Stimulated activated CD8-positive, alpha-beta memory T cell treated with anti-CD3 and anti-CD28 coated beads, Interleukin-7, amount 100 ng/mL, for 48 hours (primary cell): ENCODE measurements around the gene ZDHHC14.
"Not testable (repeated sequence)": the region's sequence is repeated elsewhere in the genome, so short reads cannot be mapped to it uniquely, and the experiment has no call there.

ENCODE experiments used
- DNase-seq, 2 donors: peaks; one replicate each; pipeline ENCODE4 v3.0.0-alpha.2; 2020; ENCODE audit warnings: low read depth in 1 of 2; ENCODE audit errors: extremely low read depth in 1 of 2

Gene ZDHHC14

GRCh38 chr6:157548635-157549467 is 167.9 kb downstream of the ZDHHC14 start:
- DNase-seq: no peak

GRCh38 chr6:157549468-157549745 is 168.4 kb downstream of the ZDHHC14 start:
- DNase-seq: no peak

- DNase-seq: peak in 1 of 2 donors; percentile 29
Measured at GRCh38 chr6:157550114-157550989, 169.4 kb downstream of the ZDHHC14 start.

GRCh38 chr6:157551041-157551832 is 170.2 kb downstream of the ZDHHC14 start:
- no peak for DNase-seq

DNA sequence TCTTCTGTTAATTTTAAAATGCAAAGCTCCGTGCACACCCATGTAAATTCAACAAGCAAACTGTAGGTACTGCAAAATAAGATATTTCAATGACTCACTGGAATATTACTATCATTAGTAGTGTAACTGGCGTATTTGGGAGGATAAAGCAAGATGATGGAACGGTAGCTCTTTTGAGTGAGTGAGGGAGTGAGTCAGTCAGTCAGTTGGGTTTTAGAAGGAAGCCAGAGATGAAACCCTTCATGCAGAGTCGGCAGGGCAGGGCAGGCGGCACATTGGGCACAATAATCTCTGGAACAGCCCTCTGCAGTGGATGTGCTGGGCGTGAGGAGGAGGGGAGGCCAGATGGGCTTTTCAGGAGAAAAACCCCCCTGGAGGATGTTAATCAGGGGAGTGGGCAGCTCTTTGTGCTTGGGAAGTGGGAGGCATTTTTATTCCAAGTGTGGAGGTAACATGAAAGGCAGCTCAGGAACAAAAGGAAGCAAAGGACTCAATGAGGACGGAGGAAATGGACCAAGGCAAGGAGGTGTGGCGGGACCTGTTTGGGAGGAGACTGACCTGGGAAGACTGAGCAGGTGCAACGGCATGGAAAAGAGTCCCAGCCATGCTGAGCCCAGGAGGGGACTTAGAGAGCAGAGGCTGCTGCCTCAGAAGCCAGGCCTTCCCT is 171.2 kb downstream of the ZDHHC14 start:
- DNase-seq: no peak

- no peak for DNase-seq
Measured at GRCh38 chr6:157552820-157553485, 172.0 kb downstream of the ZDHHC14 start.

GRCh38 chr6:157554747-157555146 is 173.8 kb downstream of the ZDHHC14 start:
- DNase-seq: no peak

DNA sequence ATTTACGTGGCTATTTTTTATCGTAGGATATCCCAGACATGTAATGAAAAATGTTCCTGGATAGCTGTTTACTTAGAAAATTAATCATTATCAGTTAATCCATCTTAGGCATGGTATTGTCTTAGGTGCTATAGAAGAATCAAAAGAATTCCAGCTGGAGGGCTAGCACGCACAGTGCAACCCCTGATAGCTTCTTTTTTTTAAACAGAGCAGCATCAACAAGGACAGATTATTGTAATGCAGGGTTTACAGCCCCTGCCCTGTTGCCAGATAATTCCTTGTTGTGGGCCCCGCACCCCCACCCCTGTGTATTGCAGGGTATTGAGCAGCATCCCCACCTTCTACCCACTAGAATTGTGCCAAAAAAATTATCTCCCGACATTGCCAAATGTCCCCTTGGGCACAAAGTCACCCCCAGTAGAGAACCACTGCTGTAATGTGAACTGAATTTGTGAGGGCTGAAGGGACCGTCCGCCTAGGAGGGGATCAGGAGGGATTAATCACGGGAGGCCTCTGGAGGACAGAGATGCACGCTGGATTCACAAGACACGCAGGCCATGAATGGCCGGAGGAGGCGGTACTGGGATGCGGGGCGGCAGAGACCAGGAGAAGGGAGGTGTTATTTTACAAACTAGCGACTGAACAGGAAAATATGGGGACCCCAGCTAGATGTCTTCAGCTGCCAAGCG is 174.6 kb downstream of the ZDHHC14 start:
- no peak for DNase-seq

DNA sequence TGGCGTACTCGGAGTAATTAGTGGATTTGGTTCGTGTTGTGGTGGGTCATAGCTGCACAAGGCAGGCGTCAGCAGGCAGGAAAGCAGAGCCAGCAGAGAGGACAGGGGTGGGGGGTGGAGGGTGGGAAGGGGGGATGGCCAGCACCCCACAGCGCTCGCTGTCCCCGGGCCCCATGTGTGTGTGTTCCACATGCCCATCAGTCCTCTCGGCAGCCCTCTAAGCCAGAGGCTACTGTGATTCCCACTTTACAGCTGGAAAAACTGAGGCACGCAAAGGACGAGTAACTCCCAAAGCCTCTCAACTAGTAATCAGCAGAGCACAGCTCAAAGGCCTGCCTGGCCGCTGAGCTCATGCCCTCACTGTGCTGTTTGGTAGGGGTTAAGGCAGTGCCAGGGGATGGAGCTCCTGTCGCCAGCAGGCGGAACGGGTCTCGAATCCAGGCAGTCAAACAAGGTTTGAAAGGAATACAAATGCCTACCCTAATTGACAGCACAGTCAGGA is 175.2 kb downstream of the ZDHHC14 start:
- no peak for DNase-seq

- no peak for DNase-seq
Measured at GRCh38 chr6:157556671-157557430, 175.9 kb downstream of the ZDHHC14 start.

DNA sequence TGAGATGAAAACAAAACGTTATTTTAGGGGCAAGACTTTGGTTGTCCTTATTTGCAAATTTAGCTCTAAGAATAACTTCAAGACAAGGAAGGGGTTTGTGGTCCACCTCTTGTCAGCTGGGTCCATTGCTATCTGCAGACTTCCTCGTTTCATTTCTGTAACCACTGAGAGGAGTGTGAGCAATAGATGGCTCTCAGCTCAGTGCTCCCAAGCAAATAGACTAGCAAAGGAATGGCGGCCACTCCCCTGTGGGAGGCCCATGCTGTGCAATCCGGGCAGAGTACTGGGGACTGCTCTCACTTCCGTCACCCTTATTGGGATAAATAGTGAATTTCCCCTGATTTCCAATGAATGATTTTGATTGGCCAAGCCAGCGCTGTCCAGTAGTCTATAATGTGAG is 176.6 kb downstream of the ZDHHC14 start:
- no peak for DNase-seq

DNA sequence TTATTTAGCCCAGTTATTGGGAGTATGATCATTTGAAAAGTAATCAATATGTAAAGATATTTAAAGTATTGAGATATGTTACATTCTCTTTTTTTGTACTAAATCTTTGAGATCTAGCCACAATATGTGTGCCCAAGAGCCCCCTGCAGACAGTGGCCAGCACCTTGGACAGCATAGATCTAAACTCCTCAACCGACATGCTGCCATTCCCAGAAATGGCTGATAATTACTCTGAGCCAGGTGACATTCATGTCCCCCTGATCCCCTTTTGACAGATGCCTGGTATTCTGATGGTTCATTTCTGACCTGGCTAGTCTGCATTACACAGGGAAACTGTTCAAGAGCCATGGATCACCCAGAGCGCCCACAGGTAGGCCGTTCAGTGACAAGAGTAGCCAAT is 177.1 kb downstream of the ZDHHC14 start:
- DNase-seq: no peak

GRCh38 chr6:157558487-157559200 is 177.7 kb downstream of the ZDHHC14 start:
- DNase-seq: no peak

DNA sequence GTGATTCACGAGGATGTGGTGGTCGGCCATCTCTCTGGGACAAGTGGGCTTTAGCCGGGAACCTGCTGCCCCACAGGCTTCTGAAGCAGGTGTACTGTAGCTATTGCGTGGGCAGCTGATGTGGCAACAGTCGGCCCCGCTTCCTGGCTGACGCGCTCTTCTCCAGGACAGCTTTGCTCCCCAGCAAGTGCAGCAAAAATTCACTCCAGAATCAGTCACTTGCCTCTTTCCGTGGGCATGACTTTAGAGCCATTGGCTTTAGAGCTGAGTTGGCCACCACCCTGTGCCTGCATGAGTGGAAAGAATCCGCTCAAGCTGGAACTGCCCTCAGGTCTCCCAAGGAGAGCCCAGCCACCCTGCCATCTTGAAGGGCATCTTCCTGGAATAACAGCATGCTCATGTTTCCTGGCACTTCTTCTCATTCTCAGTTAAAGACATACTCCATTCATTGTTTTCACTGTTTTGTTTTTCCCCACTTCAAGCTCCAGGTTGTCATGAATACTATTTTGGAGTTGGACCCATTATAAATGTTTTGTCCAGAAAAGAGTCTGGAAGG is 178.3 kb downstream of the ZDHHC14 start:
- no peak for DNase-seq

- not testable (repeated sequence) for DNase-seq
Measured at GRCh38 chr6:157560063-157560462, 179.1 kb downstream of the ZDHHC14 start.

DNA sequence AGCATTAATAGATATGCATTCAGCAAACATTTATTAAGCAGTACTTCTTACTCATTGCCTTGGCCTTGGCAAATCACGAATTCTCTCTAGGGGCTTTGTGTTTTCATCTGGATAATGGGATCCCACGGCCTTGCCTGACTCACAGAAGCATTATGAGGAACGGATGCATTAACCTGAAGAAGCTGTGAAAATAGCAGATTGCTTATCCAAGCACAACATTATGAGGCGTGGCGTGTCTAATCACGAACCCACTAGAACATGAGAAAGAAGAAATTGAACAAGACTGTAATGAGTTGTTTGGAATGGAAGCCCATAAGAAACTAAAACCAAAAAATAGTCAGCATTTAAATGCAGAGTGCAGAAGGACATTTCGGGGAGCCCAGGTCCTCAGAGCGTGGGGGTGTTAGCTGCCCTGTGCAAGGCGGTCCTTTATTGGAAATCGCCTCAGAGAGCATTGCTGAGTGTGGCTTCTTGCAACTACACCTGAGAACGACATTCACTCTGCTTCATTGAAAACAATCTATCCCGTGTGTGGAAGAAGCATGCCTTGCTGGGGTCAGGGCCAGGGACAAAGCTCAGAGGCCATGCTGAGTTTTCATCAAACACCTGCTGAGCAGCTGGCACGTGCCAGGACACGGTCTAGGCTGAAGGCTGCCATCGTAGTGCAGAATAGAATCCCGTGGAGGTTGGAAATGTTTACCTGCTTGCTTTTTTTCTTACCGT is 179.9 kb downstream of the ZDHHC14 start:
- no peak for DNase-seq

DNA sequence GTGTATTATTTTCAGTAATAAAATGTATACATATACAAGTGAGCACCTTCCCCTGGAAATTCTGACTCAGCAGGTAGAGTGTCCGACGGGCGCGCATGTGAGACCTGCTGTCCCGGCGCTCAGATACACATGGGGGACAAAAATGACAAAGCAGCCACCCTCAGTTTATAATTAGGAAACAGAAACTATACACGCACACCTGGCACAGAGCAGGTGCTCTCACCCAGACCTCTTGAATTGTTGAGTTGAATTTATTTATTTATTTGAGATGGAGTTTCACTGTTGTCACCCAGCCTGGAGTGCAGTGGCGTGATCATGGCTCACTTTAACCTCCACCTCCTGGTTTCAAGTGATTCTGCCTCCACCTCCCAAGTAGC is 180.4 kb downstream of the ZDHHC14 start:
- DNase-seq: no peak
